ENCODE results near the gene ZNF853. TPM values are rescaled to one million over a fixed set of nuclear protein-coding genes. Genes with fewer than 3 reads are reported as not detected.

The ZNF853 gene
- total RNA-seq, 1 donor from 2014 or later = 4.9 TPM

DNA sequence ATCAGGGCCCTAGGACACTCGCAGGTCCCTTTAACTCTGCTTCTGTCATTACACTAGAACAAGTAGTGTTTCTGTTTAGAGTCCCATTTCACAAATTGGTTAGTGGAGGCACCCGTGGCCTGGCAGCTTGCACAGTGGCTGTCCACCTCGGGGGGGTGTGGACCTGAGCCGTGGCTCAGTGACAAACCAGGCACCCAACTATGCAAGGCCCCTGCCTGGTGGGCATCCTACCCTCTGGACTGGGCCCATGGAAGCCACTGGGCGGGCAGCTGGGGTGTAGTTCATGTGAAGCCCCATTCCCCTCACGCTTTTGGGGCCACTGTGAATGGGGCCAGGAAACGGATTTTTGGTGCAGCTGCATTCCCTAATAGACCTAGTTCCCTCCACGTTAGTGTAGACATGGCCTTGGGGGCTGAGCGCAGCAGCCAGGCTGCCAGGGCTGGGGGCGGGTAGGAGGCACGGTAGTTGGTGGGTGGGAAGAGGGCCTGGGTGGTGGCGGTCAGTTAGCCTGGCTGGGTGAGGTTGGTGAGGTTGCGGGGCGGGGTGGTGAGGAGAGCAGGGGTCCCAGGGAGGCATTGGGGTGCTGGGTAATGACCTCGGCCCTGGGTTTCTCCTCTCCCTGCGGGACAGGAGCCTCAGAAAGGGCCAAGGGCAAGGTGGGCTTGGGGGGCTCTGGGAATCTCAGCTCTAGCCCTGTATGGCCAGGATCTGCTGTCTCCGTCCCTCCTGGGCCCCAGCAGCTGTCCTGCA is 40.4 kb downstream of the ZNF853 start:
- Histone ChIP-seq H3K79me2 (ENCODE audit: insufficient read depth, low read length) (no peaks in the 10 kb centered on the region), H3K4me3 (ENCODE audit: insufficient read depth, low read depth, low read length) (no peak overlapping the region), H3K27ac (ENCODE audit: low read depth, low read length) (no peak overlapping the region), H3K27me3 (ENCODE audit: insufficient read depth, low read length) (no peaks in the 10 kb centered on the region), H3K9ac (ENCODE audit: low read length) (no peak overlapping the region), H3K36me3 (ENCODE audit: insufficient read depth, low read length) (no peaks in the 10 kb centered on the region), H3K4me1 (ENCODE audit: insufficient read depth, low read length) (no peaks in the 10 kb centered on the region), H4K20me1 (ENCODE audit: insufficient read depth, low read length) (peaks cover 3% of the 10 kb centered on the region), H3K9me3 (ENCODE audit: insufficient read depth, low read depth, low read length) (peaks cover 4% of the 10 kb centered on the region), H3K4me2 (ENCODE audit: low read length) (no peak overlapping the region), H2AFZ (ENCODE audit: low read depth, low read length) (no peak overlapping the region)
- no peak for DNase-seq (ENCODE audit: low read depth)
- no peak for TF ChIP-seq CTCF (IDR thresholded peaks at IDR 0.05; ENCODE audit: insufficient read depth, low read depth, low read length)
- no peak for TF ChIP-seq EZH2 (IDR thresholded peaks at IDR 0.05; ENCODE audit: insufficient read depth, low read length)
- H3K27ac Mint-ChIP-seq (ENCODE audit: unreplicated experiment) = no peak overlapping the region
- H3K27me3 Mint-ChIP-seq (ENCODE audit: low read depth, unreplicated experiment) = no peaks in the 10 kb centered on the region
- H3K9me3 Mint-ChIP-seq (ENCODE audit: unreplicated experiment) = peaks cover 11% of the 10 kb centered on the region
- H3K4me3 Mint-ChIP-seq (ENCODE audit: unreplicated experiment) = no peak overlapping the region
- peaks cover 32% of the 10 kb centered on the region for H3K36me3 Mint-ChIP-seq (ENCODE audit: low read depth, unreplicated experiment)
- no peak for FAIRE-seq
- peaks cover 7% of the 10 kb centered on the region for H3K4me1 Mint-ChIP-seq (ENCODE audit: low read depth, unreplicated experiment)

DNA sequence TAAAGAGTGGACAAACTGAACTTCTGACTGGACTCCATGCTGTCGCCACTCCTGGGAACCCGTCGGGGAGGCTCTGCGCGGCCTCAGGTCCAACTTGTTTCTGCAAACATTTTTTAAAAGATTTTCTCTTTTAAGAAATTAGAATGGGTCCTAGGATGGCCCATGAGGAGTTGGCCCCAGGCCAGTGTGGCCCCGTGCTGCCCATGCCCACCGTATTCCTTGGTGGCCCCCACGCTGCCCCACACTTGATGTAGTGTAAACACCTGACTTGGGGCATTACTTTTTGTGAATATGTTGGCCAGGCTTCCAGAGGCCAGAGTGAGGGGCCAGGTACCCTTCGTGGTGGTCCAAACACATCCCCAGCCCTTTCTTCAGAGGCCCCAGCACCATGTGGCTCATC is 41.0 kb downstream of the ZNF853 start:
- H3K4me3 ChIP-seq (ENCODE audit: insufficient read depth, low read depth, low read length) = no peak overlapping the region
- no peaks in the 10 kb centered on the region for H3K27me3 ChIP-seq (ENCODE audit: insufficient read depth, low read length)
- Mint-ChIP-seq H3K27me3 (ENCODE audit: low read depth, unreplicated experiment) (peaks cover 2% of the 10 kb centered on the region), H3K4me3 (ENCODE audit: unreplicated experiment) (no peak overlapping the region), H3K9me3 (ENCODE audit: unreplicated experiment) (peaks cover 12% of the 10 kb centered on the region), H3K27ac (ENCODE audit: unreplicated experiment) (no peak overlapping the region), H3K4me1 (ENCODE audit: low read depth, unreplicated experiment) (peaks cover 7% of the 10 kb centered on the region), H3K36me3 (ENCODE audit: low read depth, unreplicated experiment) (peaks cover 29% of the 10 kb centered on the region)
- no peaks in the 10 kb centered on the region for H3K36me3 ChIP-seq (ENCODE audit: insufficient read depth, low read length)
- H3K9me3 ChIP-seq (ENCODE audit: insufficient read depth, low read depth, low read length) = peaks cover 4% of the 10 kb centered on the region
- no peak overlapping the region for H3K4me2 ChIP-seq (ENCODE audit: low read length)
- FAIRE-seq (no peak), DNase-seq (ENCODE audit: low read depth) (no peak)
- TF ChIP-seq EZH2 (IDR thresholded peaks at IDR 0.05; ENCODE audit: insufficient read depth, low read length) (no peak), CTCF (IDR thresholded peaks at IDR 0.05; ENCODE audit: insufficient read depth, low read depth, low read length) (no peak)
- H2AFZ ChIP-seq (ENCODE audit: low read depth, low read length) = no peak overlapping the region
- no peaks in the 10 kb centered on the region for H4K20me1 ChIP-seq (ENCODE audit: insufficient read depth, low read length)
- H3K79me2 ChIP-seq (ENCODE audit: insufficient read depth, low read length) = no peaks in the 10 kb centered on the region
- no peak overlapping the region for H3K9ac ChIP-seq (ENCODE audit: low read length)
- H3K27ac ChIP-seq (ENCODE audit: low read depth, low read length) = no peak overlapping the region
- no peaks in the 10 kb centered on the region for H3K4me1 ChIP-seq (ENCODE audit: insufficient read depth, low read length)

Measured in astrocyte (in vitro differentiated cells and primary cell).